ENCODE measurements around the gene ATP6V1F.

Gene ATP6V1F

GRCh38 chr7:128840326-128841170 is 22.1 kb upstream of the ATP6V1F start:
- in situ Hi-C loops (cut with HindIII; ENCODE audit: low sequenced_read_pairs) = no loop called here
- DNase-seq (ENCODE audit: low read depth) = no peak

GRCh38 chr7:128841171-128841690 is 21.4 kb upstream of the ATP6V1F start:
- TF ChIP-seq CTCF (IDR thresholded peaks at IDR 0.05; ENCODE audit: low read depth, low read length, missing control alignments) = no peak
- DNase-seq (ENCODE audit: low read depth) = no peak
- in situ Hi-C loops (cut with HindIII; ENCODE audit: low sequenced_read_pairs) = no loop called here
- H3K4me3 ChIP-seq (ENCODE audit: low read depth, low read length) = no peak overlapping the region

More at GRCh38 chr7:128840326-128841170, 22.1 kb upstream of the ATP6V1F start:
- no peak overlapping the region for H3K4me3 ChIP-seq (ENCODE audit: low read depth, low read length)
- TF ChIP-seq CTCF (IDR thresholded peaks at IDR 0.05; ENCODE audit: low read depth, low read length, missing control alignments) = no peak

- H3K4me3 ChIP-seq (ENCODE audit: low read depth, low read length) = no peak overlapping the region
- in situ Hi-C loops (cut with HindIII; ENCODE audit: low sequenced_read_pairs) = no loop called here
- no peak for DNase-seq (ENCODE audit: low read depth)
Measured at GRCh38 chr7:128841921-128842673, 20.6 kb upstream of the ATP6V1F start.

GRCh38 chr7:128842674-128843641 is 19.7 kb upstream of the ATP6V1F start:
- no peak for DNase-seq (ENCODE audit: low read depth)
- no peak for TF ChIP-seq CTCF (IDR thresholded peaks at IDR 0.05; ENCODE audit: low read depth, low read length, missing control alignments)
- no peak overlapping the region for H3K4me3 ChIP-seq (ENCODE audit: low read depth, low read length)
- in situ Hi-C loops (cut with HindIII; ENCODE audit: low sequenced_read_pairs) = no loop called here

More at GRCh38 chr7:128841921-128842673, 20.6 kb upstream of the ATP6V1F start:
- peak; percentile 66 for TF ChIP-seq CTCF (IDR thresholded peaks at IDR 0.05; ENCODE audit: low read depth, low read length, missing control alignments)

GRCh38 chr7:128843938-128844621 is 18.6 kb upstream of the ATP6V1F start:
- no peak for DNase-seq (ENCODE audit: low read depth)
- TF ChIP-seq CTCF (IDR thresholded peaks at IDR 0.05; ENCODE audit: low read depth, low read length, missing control alignments) = no peak
- in situ Hi-C loops (cut with HindIII; ENCODE audit: low sequenced_read_pairs) = no loop called here
- H3K4me3 ChIP-seq (ENCODE audit: low read depth, low read length) = no peak overlapping the region
